Uterus (tissue), 2 donors: ENCODE measurements around the gene CD69.

Experiments used
- CTCF ChIP-seq, 4 experiments: fragments of 200-600 bp in 2 of 4; fragments of 450-650 bp in 2 of 4; sonication (generic) in 2 of 4; IDR thresholded peaks; one replicate each; pipeline ENCODE4 v1.5.1; 2016 to 2019; ENCODE audit warnings: antibody characterized with exemption in 4 of 4, mild to moderate bottlenecking in 2 of 4, moderate library complexity in 1 of 4
- POLR2A ChIP-seq, 2 donors: fragments of 450-650 bp; IDR thresholded peaks; one replicate each; pipeline ENCODE4 v1.6.1; 2016; ENCODE audit warnings: antibody characterized with exemption in 2 of 2, mild to moderate bottlenecking in 1 of 2, moderate library complexity in 1 of 2

- no peak for TF ChIP-seq POLR2A (IDR thresholded peaks at IDR 0.05)
- TF ChIP-seq CTCF (IDR thresholded peaks at IDR 0.05): no peak
Observed at GRCh38 chr12:9754099-9754927, 6.4 kb downstream of the CD69 start.
